ENCODE measurements around the gene ZNF222.

The ZNF222 gene

GRCh38 chr19:44025217-44025936 lies at the start of gene ZNF222:
TSS of gene ZNF222 (plus strand) at chr19:44025379. CDS start at chr19:44025437, 58 bp downstream.
- DNase-seq = peak; percentile 10

DNA sequence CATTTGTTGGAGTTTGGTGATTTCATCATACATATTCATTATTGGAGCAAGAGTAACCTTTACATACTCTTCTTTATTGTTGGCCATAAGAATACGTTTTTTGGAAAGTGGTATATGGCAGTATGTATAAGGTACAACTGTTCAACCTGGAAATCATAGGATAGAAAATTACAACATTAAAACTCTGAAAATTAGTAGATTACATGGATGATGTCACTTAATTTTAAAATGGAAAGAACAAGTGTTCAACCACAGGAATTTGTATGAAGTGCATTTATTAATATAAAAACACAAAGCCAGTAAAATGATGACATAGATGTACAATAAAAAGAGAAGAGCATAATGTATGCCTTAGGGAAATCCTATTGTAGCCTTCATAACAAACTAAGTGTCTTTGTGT lies 48.4 kb upstream of the ZNF222 start:
- DNase-seq = no peak

DNA sequence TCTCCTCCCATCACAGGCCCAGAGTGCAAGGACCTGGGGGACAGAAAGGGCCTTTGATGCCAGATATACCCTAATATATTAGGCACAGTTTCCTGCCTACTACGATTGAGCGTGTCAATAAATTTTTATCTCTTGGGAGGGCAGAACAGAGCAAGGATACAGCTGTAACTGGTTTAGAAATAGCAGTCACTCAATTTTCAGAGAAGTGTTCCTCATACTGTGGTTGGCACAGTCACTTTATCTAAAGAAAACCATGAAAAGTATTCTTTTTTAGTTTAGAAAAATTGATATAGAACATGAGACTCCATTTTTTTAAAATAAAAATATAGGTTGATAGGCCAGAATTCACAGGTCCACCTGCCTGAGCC lies 41.7 kb upstream of the ZNF222 start:
- DNase-seq = no peak

DNA sequence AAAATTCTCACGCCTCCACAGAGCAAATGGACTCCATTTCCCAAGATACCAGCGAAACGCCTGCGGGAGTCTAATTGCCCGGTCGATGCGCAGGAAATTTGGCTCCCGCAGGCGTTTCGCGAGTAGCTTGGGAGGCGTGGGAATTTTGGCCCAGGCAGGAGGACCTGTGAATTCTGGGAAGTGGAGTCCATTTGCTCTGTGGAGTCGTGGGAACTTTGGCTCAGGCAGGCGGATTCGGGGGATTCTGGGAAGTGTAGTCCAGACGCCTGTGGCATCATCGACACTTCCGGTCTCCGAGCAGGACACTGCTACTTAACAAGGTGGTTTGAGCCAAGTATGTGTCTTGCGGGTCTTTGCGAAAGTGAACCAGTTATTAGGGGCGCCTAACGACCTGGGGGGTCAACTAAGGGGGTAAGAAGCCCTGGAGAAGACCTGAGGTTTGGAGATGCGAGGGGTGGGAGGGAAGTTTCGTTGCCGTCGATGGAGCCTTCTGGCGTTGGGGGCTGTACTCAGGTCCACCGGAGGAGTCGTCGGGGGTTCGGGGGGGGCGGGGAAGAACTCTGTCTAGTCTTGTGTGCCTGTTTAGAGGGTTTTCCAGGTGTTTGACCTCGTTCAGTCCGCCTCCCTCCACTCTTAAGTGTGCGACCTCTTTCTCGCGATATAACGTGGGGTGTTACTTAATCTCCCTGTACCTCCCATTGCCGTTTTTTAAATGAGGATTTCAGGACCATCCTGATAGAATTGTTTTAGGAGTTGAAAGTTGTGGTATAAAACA lies 41.1 kb upstream of the ZNF222 start, which contains the start of gene ZNF155:
ZNF155 (plus strand) TSS at position 277 of the 775 bp plus-strand sequence. CDS start 4,356 bp downstream, outside the sequence.
- peak; percentile 4 for DNase-seq

DNA sequence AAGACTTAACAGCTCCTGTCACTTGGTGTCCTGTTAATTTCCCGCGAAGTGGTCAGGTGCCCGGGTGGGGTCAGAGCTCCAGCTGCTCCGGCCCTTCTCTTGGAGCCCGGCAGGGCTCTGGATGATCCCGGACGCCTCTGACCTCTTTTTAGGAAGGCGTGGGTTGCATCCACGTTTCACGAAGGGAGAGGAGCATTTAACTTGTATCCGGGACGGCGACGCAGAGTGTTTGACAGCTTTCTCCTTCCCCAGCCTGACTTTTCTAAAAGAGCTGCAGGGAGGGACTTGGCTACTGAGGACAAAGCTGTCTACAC lies 40.5 kb upstream of the ZNF222 start:
- DNase-seq = no peak

DNA sequence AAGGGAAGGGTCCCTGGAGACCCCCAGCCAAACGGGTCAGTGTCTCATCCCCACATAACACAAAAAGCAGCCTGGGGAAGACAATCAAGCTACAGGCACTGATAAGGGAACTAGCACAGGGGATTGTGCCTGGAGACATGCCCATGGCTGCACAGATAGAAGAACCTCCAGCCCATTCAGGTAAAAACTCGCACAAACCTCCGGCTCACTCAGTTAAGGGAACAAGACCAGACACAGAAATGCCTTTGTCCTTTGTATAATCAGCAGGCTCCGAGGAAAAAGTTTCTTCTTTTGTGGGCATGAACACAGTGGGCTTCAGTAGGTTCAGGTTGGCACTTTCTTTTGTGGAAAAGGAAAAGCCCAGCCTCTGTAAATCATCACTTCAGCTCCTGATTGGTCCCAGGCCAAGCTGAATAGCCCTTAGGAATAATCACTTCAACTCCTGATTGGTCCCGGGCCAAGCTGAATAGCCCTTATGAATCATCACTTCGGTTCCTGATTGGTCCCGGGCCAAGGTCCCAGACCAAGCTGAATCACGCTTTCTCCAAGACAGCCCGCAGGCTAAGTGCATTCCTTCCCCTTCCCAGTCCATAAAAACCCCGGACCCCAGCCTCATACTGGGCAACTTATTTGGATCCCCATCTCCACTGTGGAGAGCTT lies 27.4 kb upstream of the ZNF222 start:
- DNase-seq = no peak

GRCh38 chr19:44002212-44002565 lies 23.0 kb upstream of the ZNF222 start:
- no peak for DNase-seq

DNA sequence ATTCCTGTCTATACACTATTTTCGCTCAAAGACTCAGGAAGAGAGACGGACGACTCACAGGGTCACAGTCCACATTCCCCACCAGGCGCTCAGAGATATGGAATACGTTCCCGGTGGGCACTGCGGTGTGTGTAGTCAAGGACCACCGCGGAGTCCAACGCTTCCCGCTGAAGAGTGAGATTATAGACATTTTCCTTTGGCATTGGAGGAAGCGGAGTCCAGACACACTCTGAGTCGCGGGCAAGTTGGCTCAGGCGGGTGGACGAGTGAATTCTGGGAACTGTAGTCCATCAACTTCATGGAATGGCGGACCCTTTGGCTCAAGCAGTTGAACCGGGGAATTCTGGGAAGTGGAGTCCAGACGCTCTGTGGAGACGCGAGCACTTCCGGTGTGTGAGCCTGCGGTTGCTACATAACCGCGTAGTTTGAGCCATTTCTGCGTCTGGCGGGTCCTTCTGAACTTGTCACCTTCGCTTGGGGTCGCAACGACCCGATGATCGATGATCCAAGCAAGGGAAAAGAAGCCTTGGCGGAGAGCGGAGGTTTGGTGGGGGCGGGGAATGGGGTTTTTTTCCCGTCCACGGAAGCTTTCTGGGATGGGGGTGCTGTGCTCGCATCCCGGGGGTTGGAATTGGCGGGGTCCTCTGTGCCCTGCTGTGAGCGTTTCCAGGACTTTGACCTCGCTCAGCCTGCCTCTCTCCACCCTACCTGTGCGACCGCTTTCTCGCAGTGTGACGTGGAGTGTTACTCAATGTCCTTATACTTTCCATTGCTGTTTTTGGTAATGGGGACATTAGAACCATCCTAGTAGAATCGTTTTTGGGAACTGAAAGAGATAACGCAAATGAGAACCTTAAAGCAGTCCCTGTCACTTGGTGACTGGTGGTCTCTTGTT lies 22.4 kb upstream of the ZNF222 start, which contains the start of gene ZNF230:
ZNF230 (plus strand) TSS at position 392 of the 895 bp plus-strand sequence. CDS start 4,122 bp downstream, outside the sequence.
- DNase-seq = peak; percentile 86

GRCh38 chr19:44003461-44004009 lies 21.6 kb upstream of the ZNF222 start:
- no peak for DNase-seq

DNA sequence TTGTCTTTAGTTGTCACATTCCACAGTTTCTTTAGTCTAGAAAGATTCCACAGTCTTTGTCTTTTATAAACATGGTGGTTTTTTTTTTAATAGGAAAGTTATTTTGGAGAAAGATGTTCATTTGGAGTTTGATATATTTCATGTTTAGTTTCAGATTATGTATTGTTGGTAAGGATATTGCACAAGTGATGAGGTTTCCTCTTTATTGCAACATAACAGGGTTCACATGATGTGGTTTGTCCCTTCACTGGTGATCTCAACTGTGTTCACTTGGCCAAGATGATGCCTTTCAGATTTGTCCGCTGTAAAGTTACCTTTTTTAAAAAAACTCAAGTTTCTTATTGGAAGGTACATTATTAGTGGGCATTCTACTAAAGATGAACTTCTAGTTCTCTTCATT lies 19.2 kb upstream of the ZNF222 start:
- peak; percentile 12 for DNase-seq

- no peak for DNase-seq
These were observed 17.7 kb upstream of the ZNF222 start for GRCh38 chr19:44007473-44007872.

GRCh38 chr19:44010468-44010867 lies 14.7 kb upstream of the ZNF222 start:
- DNase-seq = no peak

GRCh38 chr19:44019498-44019897 lies 5.7 kb upstream of the ZNF222 start:
- no peak for DNase-seq

GRCh38 chr19:44021221-44021620 lies 4.0 kb upstream of the ZNF222 start:
- DNase-seq = no peak

GRCh38 chr19:44024900-44025216 lies 321 bp upstream of the ZNF222 start:
- DNase-seq = no peak

DNA sequence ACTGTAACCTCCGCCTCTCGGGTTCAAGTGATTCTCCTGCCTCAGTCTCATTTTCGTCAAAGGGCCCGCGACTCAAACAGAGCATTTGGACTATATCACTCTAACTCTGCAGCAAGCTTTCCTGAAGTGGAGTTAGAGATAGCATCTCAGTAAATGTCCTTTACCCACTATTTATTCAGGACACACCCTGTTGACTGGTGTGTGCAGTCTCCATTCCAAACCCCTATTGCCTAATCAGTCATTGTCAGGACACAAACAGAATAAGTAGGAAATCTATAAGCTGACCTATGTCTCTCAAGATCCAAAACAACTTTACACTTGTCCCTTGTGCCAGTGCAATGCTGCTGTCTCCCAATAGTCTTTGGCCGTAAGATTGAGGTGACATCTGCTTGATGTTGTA lies 1.4 kb downstream of the ZNF222 start:
- no peak for DNase-seq

DNA sequence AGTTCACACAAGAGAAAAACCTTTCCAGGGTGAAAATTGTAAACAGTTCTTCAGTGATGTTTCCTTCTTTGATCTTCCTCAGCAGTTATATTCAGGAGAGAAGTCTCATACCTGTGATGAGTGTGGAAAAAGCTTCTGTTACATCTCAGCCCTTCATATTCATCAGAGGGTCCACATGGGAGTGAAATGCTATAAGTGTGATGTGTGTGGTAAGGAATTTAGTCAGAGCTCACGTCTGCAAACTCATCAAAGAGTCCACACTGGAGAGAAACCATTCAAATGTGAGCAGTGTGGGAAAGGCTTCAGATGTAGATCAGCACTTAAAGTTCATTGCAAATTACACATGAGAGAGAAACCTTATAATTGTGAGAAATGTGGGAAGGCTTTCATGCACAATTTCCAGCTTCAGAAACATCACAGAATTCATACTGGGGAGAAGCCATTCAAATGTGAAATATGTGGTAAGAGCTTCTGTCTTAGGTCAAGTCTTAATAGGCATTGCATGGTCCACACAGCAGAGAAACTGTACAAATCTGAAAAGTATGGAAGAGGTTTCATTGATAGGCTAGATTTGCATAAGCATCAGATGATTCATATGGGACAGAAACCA lies 6.9 kb downstream of the ZNF222 start:
- no peak for DNase-seq

DNA sequence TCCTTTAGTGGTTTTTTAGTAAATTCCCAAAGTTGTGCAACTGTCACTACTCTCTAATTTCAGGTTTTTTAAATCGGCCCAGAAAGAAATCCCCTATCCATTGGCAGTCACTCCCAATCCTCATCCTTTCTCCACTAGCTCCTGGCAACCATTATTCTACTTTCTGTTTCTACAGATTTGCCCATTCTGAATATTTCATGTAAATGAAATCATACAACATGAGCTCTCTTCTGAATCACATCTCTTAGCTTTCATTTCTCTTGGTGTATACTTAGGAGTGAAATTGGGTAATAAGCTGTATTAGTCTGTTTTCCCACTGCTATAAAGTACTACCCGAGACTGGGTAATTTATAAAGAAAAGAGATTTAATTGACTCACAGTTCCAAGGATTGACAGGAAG lies 17.0 kb downstream of the ZNF222 start:
- DNase-seq = no peak

GRCh38 chr19:44050740-44051649 lies 25.8 kb downstream of the ZNF222 start:
- no peak for DNase-seq

GRCh38 chr19:44051650-44052402 lies 26.6 kb downstream of the ZNF222 start, which contains the start of gene ZNF223:
TSS of gene ZNF223 (plus strand) at chr19:44052036. CDS start at chr19:44055177, 3,141 bp downstream.
- DNase-seq = no peak
